MM.1S (cell line): ENCODE results near the gene PDE6D.

ENCODE experiments used
- DNase-seq: peaks from one replicate; pipeline ENCODE4 v3.0.0-alpha.2; 2015
- H2AFZ ChIP-seq: fragments of 300-600 bp; sonication (generic); 2 replicates; pipeline ENCODE4 v1.6.0; 2016; ENCODE audit warnings: antibody characterized with exemption, low read length
- H3F3A ChIP-seq: fragments of 300-600 bp; sonication (generic); 2 replicates; pipeline ENCODE4 v1.6.1; 2016; ENCODE audit warnings: mild to moderate bottlenecking, antibody characterized with exemption, low read length, moderate library complexity, mixed read lengths; ENCODE audit not compliant: insufficient read depth
- H3K27ac ChIP-seq: fragments of 300-600 bp; sonication (generic); 2 replicates; pipeline ENCODE4 v1.5.1; 2016; ENCODE audit warnings: mild to moderate bottlenecking, low read length
- H3K27me3 ChIP-seq: fragments of 300-600 bp; sonication (generic); replicated peaks from 2 replicates; pipeline ENCODE4 v1.6.0; 2016; ENCODE audit warnings: low read length; ENCODE audit not compliant: insufficient read depth
- H3K36me3 ChIP-seq: fragments of 300-600 bp; sonication (generic); replicated peaks from 2 replicates; pipeline ENCODE4 v1.6.1; 2016; ENCODE audit warnings: mild to moderate bottlenecking, low read length, mixed read lengths; ENCODE audit not compliant: insufficient read depth
- H3K4me1 ChIP-seq: fragments of 300-600 bp; sonication (generic); 2 replicates; pipeline ENCODE4 v1.6.1; 2016; ENCODE audit warnings: low read length, mixed read lengths
- H3K4me2 ChIP-seq: fragments of 300-600 bp; sonication (generic); 2 replicates; pipeline ENCODE4 v1.6.0; 2016; ENCODE audit warnings: low read depth, low read length
- H3K4me3 ChIP-seq: fragments of 300-600 bp; sonication (generic); 2 replicates; pipeline ENCODE4 v1.5.1; 2016; ENCODE audit warnings: low read length, mixed read lengths
- H3K79me2 ChIP-seq: fragments of 300-600 bp; sonication (generic); 2 replicates; pipeline ENCODE4 v1.6.1; 2016; ENCODE audit warnings: mixed run types, low read length, mixed read lengths
- H3K9ac ChIP-seq: fragments of 300-600 bp; sonication (generic); 2 replicates; pipeline ENCODE4 v1.6.1; 2016; ENCODE audit warnings: low read length, mixed read lengths
- H3K9me2 ChIP-seq: fragments of 300-600 bp; sonication (generic); replicated peaks from 2 replicates; pipeline ENCODE4 v1.6.1; 2016; ENCODE audit warnings: mild to moderate bottlenecking, low read length, mixed read lengths; ENCODE audit not compliant: insufficient read depth
- H3K9me3 ChIP-seq: fragments of 300-600 bp; sonication (generic); replicated peaks from 2 replicates; pipeline ENCODE4 v1.6.1; 2016; ENCODE audit warnings: mild to moderate bottlenecking, low read length, mixed read lengths; ENCODE audit not compliant: insufficient read depth
- H4K20me1 ChIP-seq: fragments of 300-600 bp; sonication (generic); 2 replicates; pipeline ENCODE4 v1.6.1; 2016; ENCODE audit warnings: mild to moderate bottlenecking, low read length, moderate library complexity, mixed read lengths; ENCODE audit not compliant: insufficient read depth
- CTCF ChIP-seq: fragments of 300-600 bp; sonication (generic); IDR thresholded peaks from 2 replicates; pipeline ENCODE4 v1.5.1; 2016; ENCODE audit warnings: antibody characterized with exemption, low read length, mixed read lengths
- EZH2 ChIP-seq: fragments of 300-600 bp; sonication (generic); optimal IDR thresholded peaks from 2 replicates; pipeline ENCODE3; 2017; ENCODE audit warnings: low read depth, mild to moderate bottlenecking, antibody characterized with exemption, low read length, mixed read lengths
- EZH2phosphoT487 ChIP-seq: fragments of 300-600 bp; sonication (generic); IDR thresholded peaks from 2 replicates; pipeline ENCODE4 v1.6.1; 2018; ENCODE audit warnings: antibody characterized with exemption, low read length

The PDE6D gene

GRCh38 chr2:231769170-231770136 is 11.6 kb downstream of the PDE6D start:
- Histone ChIP-seq H3K79me2 (no peaks in the 10 kb centered on the region), H4K20me1 (no peaks in the 10 kb centered on the region), H3K27ac (peak overlapping the region; percentile 68), H2AFZ (0 out of 2 replicates have a peak overlapping the region, but pooled peaks have one; percentile 9), H3K9me3 (no peaks in the 10 kb centered on the region), H3K27me3 (no peaks in the 10 kb centered on the region), H3K9ac (peak overlapping the region; percentile 32; the same call in 1 of the 2 replicates), H3F3A (peaks cover 32% of the 10 kb centered on the region), H3K9me2 (no peaks in the 10 kb centered on the region), H3K4me1 (peaks cover 27% of the 10 kb centered on the region), H3K36me3 (no peaks in the 10 kb centered on the region), H3K4me3 (peak overlapping the region; percentile 26), H3K4me2 (peak overlapping the region; percentile 57)
- peak; percentile 62 for DNase-seq
- no peak for TF ChIP-seq EZH2phosphoT487
- TF ChIP-seq CTCF, result peak; percentile 13; the same call in 1 of the 2 replicates

- H2AFZ ChIP-seq, result no peak overlapping the region
- no peaks in the 10 kb centered on the region for H3K27me3 ChIP-seq
- 0 out of 2 replicates have a peak overlapping the region, but pooled peaks have one; percentile 14 for H3K9ac ChIP-seq
- no peaks in the 10 kb centered on the region for H3K9me2 ChIP-seq
- no peaks in the 10 kb centered on the region for H4K20me1 ChIP-seq
- peaks cover 29% of the 10 kb centered on the region for H3K4me1 ChIP-seq
- H3K9me3 ChIP-seq, result no peaks in the 10 kb centered on the region
- TF ChIP-seq EZH2, result no peak
- no peak for TF ChIP-seq EZH2phosphoT487
- no peak for TF ChIP-seq CTCF
- H3K36me3 ChIP-seq, result no peaks in the 10 kb centered on the region
- peaks cover 32% of the 10 kb centered on the region for H3F3A ChIP-seq
- DNase-seq, result peak; percentile 76
- H3K79me2 ChIP-seq, result no peaks in the 10 kb centered on the region
- H3K4me3 ChIP-seq, result no peak overlapping the region
- H3K4me2 ChIP-seq, result peak overlapping the region; percentile 42
- H3K27ac ChIP-seq, result peak overlapping the region; percentile 54; the same call in 1 of the 2 replicates
These were observed 15.6 kb downstream of the PDE6D start for GRCh38 chr2:231765496-231765929.

- Histone ChIP-seq H3K9me3 (no peaks in the 10 kb centered on the region), H3F3A (peaks cover 25% of the 10 kb centered on the region), H3K4me2 (peak overlapping the region; percentile 42; the same call in 1 of the 2 replicates), H3K36me3 (no peaks in the 10 kb centered on the region), H3K4me3 (no peak overlapping the region), H2AFZ (no peak overlapping the region), H3K9me2 (no peaks in the 10 kb centered on the region), H3K9ac (0 out of 2 replicates have a peak overlapping the region, but pooled peaks have one; percentile 14), H3K4me1 (peaks cover 22% of the 10 kb centered on the region), H3K79me2 (no peaks in the 10 kb centered on the region), H4K20me1 (no peaks in the 10 kb centered on the region), H3K27ac (peak overlapping the region; percentile 54; the same call in 1 of the 2 replicates), H3K27me3 (no peaks in the 10 kb centered on the region)
- TF ChIP-seq EZH2 (no peak), CTCF (no peak), EZH2phosphoT487 (no peak)
- DNase-seq, result no peak
These were observed 16.3 kb downstream of the PDE6D start for GRCh38 chr2:231764760-231765159.
